TTC549 (cell line): ENCODE results near the gene CASP1.
"Not testable (repeated sequence)": the region's sequence is repeated elsewhere in the genome, so short reads cannot be mapped to it uniquely, and the experiment has no call there.

Source experiments
- FAIRE-seq: peaks from 2 replicates; lab custom pipeline; 2012; peaks lifted over from hg19 to GRCh38; lab: Jason Lieb, UNC

CASP1 gene

DNA sequence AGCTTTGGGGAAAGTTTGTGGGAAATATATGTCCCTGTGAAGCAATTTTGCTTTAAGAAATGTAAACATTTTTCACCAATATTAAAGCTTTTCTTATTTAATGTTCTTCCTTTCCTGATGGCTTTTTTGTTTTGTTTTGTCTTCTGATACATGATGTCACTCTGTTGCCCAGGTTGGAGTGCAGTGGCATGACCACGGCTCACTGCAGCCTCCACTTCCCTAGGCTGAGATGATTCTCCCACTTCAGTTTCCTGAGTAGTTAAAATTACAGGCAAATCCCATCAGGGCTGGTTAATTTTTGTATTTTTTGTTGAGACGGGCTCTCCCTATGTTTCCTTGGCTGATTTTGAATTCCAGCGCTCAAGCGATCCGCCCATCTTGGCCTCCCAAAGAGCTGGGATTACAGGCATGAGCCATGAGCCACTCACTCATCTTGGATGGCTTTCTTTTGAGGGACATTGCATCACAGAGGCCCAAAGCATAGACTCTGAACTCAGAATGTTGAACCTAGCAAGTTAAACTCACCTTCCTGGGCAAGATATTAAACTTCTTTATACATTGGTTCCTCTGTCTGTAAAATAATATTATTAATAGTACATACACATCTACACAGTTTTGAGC, 10.8 kb upstream of the CASP1 start:
- peak; percentile 84 for FAIRE-seq

DNA sequence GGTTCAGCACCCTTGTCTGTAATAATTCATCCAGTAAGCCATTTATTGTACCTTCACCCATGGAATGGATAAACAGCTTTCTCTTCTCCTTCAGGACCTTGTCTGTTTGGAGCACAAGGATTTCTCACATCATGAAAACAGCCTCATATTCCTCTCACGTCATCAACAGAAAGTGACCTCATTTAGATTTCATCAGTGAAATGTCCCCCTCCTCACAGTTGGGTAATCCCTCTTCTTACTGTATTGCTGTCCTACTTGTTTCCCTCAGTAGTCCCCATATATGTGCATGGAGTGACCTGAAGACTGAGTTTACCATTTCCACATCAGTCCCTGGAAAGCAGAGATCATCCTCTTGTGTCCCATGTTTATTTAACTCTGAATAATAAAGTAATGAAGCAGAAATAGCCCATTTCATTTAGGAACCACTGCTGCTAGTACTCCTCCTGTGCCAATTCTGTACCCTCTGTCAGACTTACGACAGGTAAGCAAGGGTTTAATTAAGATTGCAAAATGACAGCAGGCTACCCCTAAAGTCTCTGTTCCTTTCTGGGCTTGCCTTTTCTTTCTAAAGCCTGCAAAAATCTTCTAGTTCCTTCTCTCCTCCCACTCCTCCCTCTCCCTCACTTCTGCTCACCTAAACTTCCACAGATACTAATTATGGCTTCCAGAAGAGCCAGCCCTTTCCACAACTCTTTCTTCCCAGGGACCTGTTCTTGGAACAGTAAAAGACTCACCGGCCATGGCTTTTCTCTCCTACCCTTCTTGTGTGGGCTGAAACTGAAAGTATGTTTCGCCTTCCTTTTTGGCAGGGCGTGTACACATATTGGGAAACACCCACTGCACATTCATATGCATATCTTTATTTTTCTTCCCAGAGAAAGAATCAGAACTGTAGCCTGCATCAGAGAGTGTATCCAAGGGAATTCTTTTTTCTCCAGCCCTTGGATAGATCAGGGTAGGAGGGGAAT, 9.9 kb upstream of the CASP1 start, which contains the start of gene CARD16:
Gene CARD16 (minus strand): TSS at position 779 of the 968 bp plus-strand sequence. CDS start 38 bp downstream, at position 741.
- FAIRE-seq: peak; percentile 72

DNA sequence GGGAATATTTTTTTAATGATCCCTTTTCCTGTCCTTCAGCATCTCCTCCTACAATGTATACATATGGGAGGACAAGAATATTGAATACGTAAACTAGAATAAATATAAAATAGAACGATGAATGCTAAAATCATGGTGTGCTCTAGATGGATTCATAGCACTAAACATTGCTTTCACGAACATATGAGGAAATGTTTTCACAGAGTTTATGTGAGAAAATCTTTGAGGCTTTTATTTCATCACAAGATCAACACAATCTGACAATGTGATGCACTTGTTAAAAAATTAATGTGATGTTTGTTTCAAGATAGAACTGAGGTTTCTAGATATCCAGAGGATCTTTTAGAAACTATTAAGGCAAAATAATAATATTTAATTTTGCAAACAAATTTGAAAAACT, 7.2 kb upstream of the CASP1 start:
- FAIRE-seq: no peak

DNA sequence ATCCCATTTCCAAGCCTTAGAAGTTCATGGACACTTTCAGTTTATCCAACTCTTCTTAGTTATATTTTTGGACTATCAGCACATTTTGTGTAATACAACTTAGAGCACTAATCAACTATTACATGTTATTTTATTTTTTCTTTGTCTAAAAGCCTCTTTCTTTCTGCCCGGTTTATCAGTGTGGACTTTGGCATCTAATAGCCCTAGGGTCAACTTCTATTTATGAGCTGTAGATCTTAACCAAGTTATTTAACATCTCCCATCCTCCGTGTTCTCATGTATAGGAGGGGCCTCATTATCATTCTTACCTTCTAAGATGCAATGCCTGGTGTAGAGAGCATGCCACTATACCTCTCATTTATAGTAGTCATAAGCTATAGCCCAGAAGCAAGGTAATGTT, 5.8 kb upstream of the CASP1 start:
- FAIRE-seq: no peak

DNA sequence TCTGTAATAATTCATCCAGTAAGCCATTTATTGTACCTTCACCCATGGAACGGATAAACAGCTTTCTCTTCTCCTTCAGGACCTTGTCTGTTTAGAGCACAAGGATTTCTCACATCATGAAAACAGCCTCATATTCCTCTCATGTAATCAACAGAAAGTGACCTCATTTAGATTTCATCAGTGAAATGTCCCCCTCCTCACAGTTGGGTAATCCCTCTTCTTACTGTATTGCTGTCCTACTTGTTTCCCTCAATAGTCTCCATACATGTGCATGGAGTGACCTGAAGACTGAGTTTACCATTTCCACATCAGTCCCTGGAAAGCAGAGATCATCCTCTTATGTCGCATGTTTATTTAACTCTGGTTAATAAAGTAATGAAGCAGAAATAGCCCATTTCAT, 556 bp downstream of the CASP1 start:
- not testable (repeated sequence) for FAIRE-seq

DNA sequence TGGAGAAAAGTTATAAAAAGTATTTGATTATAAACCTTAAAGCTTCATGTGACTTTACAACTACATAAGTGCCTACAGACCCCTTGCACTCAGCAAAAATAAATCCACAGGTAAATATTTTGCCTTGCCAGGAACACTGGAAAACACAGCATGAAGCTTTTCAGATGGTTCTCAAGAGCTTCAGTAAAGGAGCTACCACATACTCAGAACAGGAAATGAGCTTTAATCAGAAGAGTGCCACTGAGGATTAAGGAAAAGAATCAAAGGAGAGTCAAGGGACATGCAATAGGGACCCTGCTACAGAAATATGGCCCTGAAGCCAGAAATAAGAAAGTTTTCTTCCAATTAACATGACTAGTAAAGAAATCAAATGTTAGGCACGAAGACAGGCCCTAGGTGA, 1.2 kb downstream of the CASP1 start:
- FAIRE-seq: no peak

DNA sequence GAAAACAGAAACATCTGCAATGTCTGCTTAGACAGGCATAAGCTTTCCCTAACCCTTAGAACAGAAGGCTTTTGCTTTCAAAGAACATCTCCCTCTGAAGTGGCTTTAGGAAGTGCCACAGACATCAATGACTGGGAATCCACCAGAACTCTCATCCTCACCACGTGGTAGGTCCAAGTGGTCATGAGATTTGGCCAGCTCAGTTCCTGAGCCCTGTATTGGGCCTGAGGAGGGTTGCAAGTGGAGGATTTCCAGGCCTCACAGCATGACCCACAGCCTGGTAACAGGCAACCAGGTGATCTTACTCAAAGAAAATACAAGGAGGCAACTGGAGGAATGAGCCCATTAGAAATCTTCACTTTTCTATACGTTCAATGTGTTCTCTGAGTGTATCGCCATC, 1.6 kb downstream of the CASP1 start:
- no peak for FAIRE-seq

DNA sequence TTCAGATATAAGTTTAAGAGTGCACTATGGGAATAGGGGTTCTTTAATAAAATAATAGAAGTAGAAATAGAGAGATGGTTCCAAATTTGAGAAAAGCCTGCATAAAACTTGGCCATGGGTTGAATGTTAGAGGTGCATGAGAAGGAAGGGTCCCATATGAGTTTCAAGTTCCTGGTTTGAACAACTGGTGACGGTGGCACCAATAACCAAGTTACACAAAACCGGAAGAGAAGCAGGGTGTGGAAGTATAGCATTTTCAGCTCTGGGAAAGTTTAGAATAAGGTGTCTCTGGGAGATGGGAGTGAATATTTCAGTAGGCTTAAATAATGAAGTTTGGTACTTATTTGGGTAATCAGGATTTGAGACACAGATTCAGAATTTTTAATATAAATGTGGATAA, 2.4 kb downstream of the CASP1 start:
- FAIRE-seq: no peak

DNA sequence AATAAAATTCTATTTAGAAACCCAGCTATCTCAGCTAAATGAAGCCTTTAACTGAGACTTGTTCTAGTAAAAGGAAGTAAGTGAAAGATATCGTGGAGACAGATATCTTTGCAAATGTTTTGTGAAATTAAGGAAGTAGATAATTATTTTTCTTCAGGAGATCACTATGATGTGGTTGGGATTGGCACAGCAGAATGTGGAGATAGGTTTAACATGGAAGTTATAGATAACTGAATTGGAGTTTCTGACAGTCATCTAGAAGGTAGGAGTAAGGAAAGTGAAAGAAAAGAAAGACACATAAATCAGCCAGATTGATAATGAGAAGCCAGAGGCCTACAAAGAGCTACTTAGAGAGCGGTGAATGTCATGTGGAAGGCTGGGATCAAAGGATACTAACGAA, 7.3 kb downstream of the CASP1 start:
- FAIRE-seq: no peak

DNA sequence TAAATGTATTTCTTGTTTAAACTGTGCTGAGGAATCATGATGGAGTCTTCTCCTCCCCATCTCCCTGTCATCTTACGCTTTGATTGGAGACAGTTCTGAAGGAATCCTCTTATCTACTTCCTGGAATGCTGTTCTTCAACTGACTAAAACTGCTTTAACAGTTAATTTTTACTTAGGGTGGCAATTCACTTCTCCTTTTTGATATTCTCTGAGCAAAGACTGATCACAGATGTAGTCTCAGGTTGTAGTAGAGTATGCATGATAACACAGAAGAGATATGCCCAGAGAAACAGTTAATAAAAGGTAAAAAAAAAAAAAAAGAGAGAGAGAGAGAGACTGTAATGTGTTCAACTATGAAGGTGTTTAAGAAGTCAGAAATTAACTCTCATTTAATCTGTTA, 10.6 kb downstream of the CASP1 start:
- FAIRE-seq: no peak

DNA sequence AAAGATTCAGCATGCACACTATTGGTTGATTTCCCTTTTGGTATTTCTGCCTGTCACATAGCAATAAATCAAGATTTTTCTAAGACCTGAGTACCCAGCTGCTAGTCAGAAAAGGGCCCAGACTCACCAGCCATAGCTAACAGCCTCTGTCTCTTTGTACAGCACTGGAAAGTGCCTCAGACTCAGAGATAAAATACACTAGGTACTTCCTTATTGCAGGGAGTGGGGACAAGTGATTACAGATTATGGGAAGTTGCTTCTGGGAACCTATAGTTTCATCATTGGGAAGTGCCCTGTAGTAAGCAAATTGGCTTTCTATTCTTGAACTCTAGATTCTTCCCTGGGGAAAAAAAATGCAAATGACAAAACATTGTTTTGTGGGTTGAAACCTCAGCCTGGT, 11.9 kb downstream of the CASP1 start, which contains the start of gene CASP5:
Gene CASP5 (minus strand): TSS at position 166 of the 400 bp plus-strand sequence. CDS start 32 bp downstream, at position 134.
- no peak for FAIRE-seq

DNA sequence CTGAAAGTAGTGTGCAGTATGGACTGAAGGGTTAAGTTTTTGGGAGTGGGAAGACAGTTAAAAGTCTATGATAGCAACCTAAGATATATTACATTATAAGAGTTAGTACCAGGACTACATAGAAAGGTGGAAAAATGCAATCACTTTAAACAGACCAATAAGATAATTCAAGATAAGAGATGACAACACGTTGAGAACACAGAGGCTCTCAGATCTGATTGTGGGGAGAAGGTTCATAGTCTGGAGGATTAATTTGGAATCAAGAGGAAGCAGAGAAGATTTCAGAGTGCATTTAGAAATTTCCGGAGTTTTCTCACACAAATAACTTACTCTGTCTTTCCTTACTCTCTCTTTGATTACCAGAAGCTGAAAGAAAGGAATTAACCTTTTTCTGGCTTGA, 12.4 kb downstream of the CASP1 start:
- no peak for FAIRE-seq

DNA sequence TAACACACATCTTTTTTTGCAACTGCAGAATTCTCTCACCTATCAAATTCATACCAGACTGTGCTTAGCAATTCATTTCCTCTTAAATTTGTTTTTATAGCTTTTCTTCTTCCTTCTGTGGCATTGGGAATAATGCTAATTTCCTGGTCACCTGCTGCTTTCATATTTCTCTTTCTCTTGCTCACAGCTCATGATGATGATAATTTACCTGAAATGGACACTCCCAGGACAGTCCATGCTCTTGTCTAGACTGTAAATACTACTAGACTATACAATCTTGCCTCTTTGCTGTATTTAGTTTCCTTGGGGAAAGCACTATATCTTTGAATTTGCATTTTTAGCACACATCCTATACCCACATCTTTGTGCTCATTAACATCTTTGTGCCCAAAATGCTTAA, 27.5 kb downstream of the CASP1 start:
- FAIRE-seq: no peak

DNA sequence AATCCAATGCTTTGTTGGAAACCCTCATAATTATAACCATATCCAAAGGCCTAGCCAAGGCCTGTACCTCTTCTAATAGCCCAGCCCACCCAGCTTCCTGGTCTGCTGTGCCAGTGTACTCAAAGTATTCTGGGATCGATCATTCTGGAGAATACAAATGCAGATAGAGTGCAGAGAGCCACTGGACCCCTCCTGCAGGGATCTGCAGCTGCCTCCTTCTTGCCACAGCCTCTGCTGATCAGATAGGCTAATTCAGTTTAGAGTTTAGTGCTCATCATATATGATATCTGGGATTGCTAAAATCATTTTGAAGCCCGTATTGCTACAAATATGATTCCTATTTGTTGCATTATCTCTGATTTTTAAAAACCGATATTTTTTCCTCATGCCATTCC, 29.5 kb downstream of the CASP1 start:
- FAIRE-seq: no peak

DNA sequence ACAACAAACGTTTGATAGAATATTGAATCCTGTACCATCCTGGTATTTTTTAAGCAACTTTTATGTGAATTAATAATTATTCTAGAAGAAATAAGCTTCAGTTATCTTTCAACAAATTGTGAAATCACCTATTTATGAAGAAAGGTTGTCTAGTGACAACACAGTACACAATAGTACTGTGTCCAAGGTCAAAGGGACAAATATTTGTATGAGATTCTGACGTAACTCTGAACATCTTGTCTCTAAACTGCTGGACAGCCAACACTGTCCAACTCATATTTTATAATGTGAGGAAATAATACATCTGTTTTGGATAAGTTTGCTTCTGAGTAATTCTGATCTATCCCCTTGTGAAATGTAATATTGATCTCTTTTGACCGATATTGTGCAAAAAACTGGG, 30.9 kb downstream of the CASP1 start:
- no peak for FAIRE-seq

DNA sequence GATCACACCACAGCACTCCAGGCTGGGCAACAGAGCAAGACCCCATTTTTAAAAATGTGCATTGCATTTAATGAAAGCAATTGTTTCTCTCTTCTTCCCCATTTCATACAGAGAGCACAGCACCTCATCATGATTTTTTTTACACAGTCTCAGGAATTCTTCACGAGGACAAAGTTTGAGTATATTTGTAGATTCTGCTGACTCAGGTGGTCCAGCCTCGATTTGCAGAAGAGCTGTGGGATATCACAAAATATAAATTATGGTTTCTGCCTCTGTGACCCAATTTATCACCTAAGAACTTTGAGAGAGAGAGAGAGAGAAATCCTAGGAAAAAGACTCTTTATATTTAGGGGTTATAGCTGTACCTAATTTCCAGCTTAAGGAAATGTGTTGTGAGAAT, 31.8 kb downstream of the CASP1 start:
- no peak for FAIRE-seq

DNA sequence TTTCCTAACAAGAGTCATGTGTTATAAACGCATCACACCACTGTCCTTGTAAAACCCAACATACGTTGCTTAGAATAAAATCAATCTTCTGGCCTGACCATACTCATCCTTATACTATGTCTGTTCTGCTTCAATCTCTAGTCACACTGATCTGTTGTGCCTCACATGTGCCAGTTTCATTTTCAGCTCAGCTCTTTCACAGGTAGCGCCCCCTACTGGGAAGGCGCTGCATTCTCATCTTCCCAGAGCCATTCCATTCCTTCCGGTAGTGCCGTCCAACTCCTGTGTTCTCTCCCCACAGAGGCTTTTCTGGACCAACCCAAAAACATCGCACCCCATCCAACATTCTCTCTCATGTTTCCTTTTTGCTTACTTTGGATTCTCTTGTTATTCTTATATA, 34.1 kb downstream of the CASP1 start:
- no peak for FAIRE-seq

DNA sequence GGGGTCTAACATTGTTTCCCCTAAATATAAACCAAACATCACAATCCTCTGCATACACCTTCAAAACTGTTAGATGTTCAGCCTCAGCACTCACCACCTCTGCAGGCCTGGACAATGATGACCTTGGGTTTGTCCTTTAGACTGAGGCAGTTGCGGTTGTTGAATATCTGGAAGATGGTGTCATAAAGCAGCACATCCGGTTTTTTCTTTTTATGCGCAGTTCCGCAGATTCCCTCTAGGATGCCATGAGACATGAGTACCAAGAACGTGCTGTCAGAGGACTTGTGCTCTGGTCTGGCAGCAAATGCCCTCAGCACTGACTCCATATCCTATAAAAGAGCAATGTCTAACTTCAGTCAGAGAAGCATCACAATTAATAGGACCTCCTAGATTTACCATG, 34.8 kb downstream of the CASP1 start:
- no peak for FAIRE-seq

DNA sequence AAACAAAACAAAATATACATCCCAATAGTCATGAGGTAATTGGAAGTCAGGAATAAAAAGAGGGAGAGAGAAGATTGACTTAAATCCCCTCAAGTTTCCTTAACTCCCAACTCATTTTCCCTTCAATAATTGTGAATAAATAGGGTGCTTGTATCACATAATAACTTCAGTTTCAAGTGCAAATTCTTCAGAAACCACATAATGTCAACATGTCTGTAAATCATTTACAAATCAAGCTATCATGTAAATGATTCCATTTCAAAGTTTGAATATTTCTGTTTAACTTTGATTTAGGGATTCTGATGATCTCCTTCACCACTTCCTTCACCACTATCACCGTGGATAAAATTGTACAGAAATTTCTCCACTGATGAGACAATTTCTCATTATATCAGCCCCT, 35.2 kb downstream of the CASP1 start:
- FAIRE-seq: no peak

DNA sequence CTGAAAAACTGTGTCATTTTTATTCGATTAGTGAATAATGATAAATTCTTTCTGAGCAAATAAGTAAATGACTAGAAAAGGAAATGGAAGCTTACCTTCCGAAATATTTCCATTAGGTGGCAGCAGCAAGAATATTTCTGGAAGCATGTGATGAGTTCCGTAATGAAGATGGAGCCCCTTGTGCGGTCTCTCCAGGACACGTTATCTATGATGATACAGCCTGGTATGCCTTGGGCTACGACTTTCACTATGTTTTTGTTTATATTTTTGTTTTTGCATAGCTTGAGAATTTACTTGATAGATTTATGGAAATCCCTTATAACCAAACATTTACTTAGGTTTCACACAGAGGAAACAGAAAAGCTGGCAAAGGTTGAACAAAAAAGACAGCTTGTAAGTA, 37.7 kb downstream of the CASP1 start:
- FAIRE-seq: no peak

DNA sequence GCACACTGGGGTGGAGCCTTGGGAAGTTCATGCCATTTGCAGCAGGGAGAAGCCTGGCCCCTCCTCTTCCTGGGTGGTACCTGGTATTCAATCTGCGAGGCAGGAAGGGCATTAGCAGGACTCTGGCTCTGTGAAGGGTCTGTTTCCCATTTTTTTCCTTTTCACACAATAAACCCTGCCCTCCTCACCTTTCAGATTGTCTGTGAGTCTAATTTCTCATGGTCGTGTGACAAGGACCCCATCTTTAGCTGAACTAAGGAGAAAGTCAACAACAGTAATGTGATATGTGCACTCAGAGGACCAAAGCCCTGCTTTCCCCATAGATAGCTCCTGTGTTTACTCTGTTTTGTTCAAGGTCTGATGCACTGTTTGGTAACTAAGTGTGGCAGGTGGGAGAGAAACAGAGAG, 39.9 kb downstream of the CASP1 start:
- FAIRE-seq: no peak

DNA sequence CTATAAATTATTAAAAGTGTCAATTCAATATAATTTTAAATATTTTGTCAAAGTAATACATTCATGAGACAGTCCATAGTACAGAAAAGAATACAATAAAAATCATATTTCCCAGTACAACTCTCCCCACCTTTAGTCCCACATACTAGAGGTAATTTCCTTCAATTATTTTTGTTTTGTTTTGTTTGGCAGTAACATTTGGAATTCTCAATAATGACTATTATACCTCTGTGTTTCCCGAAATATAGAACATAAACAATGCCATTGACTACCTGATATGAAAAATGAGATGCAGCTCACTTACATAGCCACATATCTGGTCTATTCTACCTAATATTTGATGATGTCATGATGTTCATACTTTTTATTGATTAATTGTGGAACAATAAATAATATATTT, 42.2 kb downstream of the CASP1 start:
- FAIRE-seq: no peak

DNA sequence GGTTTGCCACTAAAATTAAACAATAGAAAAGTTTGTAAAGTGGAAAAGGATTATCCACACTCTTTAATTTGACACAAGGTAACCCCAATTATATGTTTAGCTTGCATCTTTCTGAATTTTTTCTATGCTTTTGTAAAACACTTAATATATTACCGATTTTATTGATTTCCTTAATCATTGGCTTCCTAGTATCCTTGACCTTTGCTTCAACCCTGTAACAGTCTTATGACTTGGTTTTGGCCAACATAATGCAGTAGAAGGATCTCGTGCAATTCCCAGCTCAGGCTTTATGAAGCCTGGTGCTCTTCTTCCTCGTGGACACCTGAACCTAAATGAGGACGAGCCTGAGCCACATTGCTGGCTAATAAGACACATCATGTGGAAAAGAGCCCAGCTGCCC, 43.0 kb downstream of the CASP1 start:
- no peak for FAIRE-seq

DNA sequence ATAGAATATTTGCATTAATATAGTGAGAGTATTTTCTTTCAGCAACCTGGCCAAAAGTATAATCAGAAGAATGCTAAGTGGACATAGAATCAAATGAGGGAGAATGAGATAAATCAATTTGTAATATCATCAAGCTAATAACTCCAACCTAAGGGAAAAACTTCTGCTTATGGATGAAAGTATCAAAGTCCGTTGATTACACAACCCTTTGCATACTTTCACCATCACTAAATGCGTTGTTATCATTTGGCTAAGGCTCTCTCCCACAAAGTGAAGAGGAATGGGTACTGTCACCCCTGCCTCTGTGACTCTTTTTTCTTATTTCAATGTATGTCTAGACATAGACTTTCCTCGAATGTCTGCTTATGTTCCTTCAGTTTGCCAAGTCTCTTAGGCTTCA, 50.1 kb downstream of the CASP1 start:
- FAIRE-seq: no peak
